Transverse colon (tissue), 3 donors: Measurements from ENCODE around the gene RPA3.

Experiments
- POLR2A ChIP-seq: fragments of 450-650 bp; IDR thresholded peaks from one replicate; pipeline ENCODE4 v1.6.1; 2016; ENCODE audit warnings: antibody characterized with exemption, mild to moderate bottlenecking, moderate library complexity
- TF ChIP-seq, protein P1 (sequence below), 5 experiments: fragments of 200-600 bp in 3 of 5; fragments of 450-650 bp in 2 of 5; sonication (generic) in 3 of 5; IDR thresholded peaks; 1 replicate in 2 of 5; 2 replicates in 3 of 5; pipeline ENCODE4 v1.5.1; 2016 to 2017; ENCODE audit warnings: antibody characterized with exemption in 5 of 5, inconsistent platforms in 3 of 5, mild to moderate bottlenecking in 2 of 5, moderate library complexity in 1 of 5

DNA sequence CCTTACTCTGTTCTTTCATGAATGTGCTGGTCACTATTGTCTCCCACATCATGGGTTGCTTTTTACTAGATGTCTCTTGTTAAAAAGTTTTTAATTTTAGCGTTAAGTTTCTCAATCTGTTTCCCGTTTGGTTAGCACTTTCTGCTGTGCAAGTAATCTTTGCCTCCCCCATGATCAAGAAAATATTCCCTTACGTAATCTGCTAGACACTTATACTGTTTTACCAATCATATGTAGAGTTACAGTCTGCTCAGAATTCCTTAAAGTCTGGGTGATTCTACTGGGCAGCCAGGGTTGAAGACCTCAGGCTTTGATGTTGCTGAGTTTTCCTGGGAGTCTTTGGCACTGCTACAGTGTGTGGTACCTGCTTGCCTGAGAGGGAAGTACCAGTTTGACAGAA lies 38.2 kb upstream of the RPA3 start:
- TF ChIP-seq, protein P1, sequence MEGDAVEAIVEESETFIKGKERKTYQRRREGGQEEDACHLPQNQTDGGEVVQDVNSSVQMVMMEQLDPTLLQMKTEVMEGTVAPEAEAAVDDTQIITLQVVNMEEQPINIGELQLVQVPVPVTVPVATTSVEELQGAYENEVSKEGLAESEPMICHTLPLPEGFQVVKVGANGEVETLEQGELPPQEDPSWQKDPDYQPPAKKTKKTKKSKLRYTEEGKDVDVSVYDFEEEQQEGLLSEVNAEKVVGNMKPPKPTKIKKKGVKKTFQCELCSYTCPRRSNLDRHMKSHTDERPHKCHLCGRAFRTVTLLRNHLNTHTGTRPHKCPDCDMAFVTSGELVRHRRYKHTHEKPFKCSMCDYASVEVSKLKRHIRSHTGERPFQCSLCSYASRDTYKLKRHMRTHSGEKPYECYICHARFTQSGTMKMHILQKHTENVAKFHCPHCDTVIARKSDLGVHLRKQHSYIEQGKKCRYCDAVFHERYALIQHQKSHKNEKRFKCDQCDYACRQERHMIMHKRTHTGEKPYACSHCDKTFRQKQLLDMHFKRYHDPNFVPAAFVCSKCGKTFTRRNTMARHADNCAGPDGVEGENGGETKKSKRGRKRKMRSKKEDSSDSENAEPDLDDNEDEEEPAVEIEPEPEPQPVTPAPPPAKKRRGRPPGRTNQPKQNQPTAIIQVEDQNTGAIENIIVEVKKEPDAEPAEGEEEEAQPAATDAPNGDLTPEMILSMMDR (IDR thresholded peaks at IDR 0.05) = no peak
- no peak for TF ChIP-seq POLR2A
